Measurements from ENCODE around the gene ERI3.

ERI3 gene

GRCh38 chr1:44251486-44251885 lies 103.6 kb downstream of the ERI3 start:
- ATAC-seq (ENCODE audit: low read depth) (no peak), DNase-seq (ENCODE audit: low spot score) (no peak)
- Histone ChIP-seq H3K4me3 (ENCODE audit: severe bottlenecking) (no peak overlapping the region), H3K27me3 (ENCODE audit: insufficient read depth, poor library complexity, severe bottlenecking) (no peaks in the 10 kb centered on the region), H3K9me3 (ENCODE audit: severe bottlenecking) (no peaks in the 10 kb centered on the region), H3K4me1 (ENCODE audit: insufficient read depth, poor library complexity, severe bottlenecking) (no peaks in the 10 kb centered on the region), H3K36me3 (ENCODE audit: low read depth) (no peaks in the 10 kb centered on the region), H3K27ac (ENCODE audit: poor library complexity, severe bottlenecking) (no peak overlapping the region)
- TF ChIP-seq, protein P1, sequence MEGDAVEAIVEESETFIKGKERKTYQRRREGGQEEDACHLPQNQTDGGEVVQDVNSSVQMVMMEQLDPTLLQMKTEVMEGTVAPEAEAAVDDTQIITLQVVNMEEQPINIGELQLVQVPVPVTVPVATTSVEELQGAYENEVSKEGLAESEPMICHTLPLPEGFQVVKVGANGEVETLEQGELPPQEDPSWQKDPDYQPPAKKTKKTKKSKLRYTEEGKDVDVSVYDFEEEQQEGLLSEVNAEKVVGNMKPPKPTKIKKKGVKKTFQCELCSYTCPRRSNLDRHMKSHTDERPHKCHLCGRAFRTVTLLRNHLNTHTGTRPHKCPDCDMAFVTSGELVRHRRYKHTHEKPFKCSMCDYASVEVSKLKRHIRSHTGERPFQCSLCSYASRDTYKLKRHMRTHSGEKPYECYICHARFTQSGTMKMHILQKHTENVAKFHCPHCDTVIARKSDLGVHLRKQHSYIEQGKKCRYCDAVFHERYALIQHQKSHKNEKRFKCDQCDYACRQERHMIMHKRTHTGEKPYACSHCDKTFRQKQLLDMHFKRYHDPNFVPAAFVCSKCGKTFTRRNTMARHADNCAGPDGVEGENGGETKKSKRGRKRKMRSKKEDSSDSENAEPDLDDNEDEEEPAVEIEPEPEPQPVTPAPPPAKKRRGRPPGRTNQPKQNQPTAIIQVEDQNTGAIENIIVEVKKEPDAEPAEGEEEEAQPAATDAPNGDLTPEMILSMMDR (IDR thresholded peaks at IDR 0.05; ENCODE audit: poor library complexity, severe bottlenecking) = no peak

GRCh38 chr1:44250068-44250781 lies 104.8 kb downstream of the ERI3 start:
- Histone ChIP-seq H3K4me1 (ENCODE audit: insufficient read depth, poor library complexity, severe bottlenecking) (no peaks in the 10 kb centered on the region), H3K9me3 (ENCODE audit: severe bottlenecking) (no peaks in the 10 kb centered on the region), H3K4me3 (ENCODE audit: severe bottlenecking) (no peak overlapping the region), H3K27me3 (ENCODE audit: insufficient read depth, poor library complexity, severe bottlenecking) (no peaks in the 10 kb centered on the region), H3K36me3 (ENCODE audit: low read depth) (no peaks in the 10 kb centered on the region), H3K27ac (ENCODE audit: poor library complexity, severe bottlenecking) (no peak overlapping the region)
- no peak for DNase-seq (ENCODE audit: low spot score)
- TF ChIP-seq, protein P1 (IDR thresholded peaks at IDR 0.05; ENCODE audit: poor library complexity, severe bottlenecking) = no peak
- no peak for ATAC-seq (ENCODE audit: low read depth)

DNA sequence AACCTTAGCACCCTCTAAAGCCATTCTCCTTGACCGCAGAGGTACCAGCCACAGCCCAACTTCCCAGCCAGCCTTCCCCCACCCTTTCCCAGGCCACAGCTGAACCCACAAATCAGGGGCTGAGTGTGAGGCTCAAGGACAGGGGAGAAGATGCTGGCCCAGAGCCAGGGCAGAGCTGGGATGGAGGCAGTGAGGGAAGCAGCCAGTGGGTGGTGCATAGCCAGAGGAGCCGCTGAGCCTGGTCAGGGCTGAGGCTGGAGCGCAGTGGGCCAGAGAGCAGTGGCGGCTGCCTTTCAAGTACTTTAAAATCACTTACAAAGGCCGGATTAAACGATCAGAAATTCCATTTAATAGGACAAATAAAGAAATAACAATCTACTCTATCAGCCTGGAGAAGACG lies 105.5 kb downstream of the ERI3 start:
- Histone ChIP-seq H3K36me3 (ENCODE audit: low read depth) (no peaks in the 10 kb centered on the region), H3K4me1 (ENCODE audit: insufficient read depth, poor library complexity, severe bottlenecking) (no peaks in the 10 kb centered on the region), H3K27ac (ENCODE audit: poor library complexity, severe bottlenecking) (no peak overlapping the region), H3K4me3 (ENCODE audit: severe bottlenecking) (no peak overlapping the region), H3K9me3 (ENCODE audit: severe bottlenecking) (no peaks in the 10 kb centered on the region), H3K27me3 (ENCODE audit: insufficient read depth, poor library complexity, severe bottlenecking) (no peaks in the 10 kb centered on the region)
- TF ChIP-seq, protein P1 (IDR thresholded peaks at IDR 0.05; ENCODE audit: poor library complexity, severe bottlenecking) = no peak
- ATAC-seq (ENCODE audit: low read depth) (no peak), DNase-seq (ENCODE audit: low spot score) (no peak)

GRCh38 chr1:44246806-44247205 lies 108.3 kb downstream of the ERI3 start:
- no peaks in the 10 kb centered on the region for H3K9me3 ChIP-seq (ENCODE audit: severe bottlenecking)
- H3K36me3 ChIP-seq (ENCODE audit: low read depth) = no peaks in the 10 kb centered on the region
- DNase-seq (ENCODE audit: low spot score) (no peak), ATAC-seq (ENCODE audit: low read depth) (no peak)
- H3K27me3 ChIP-seq (ENCODE audit: insufficient read depth, poor library complexity, severe bottlenecking) = no peaks in the 10 kb centered on the region
- no peaks in the 10 kb centered on the region for H3K4me1 ChIP-seq (ENCODE audit: insufficient read depth, poor library complexity, severe bottlenecking)
- TF ChIP-seq, protein P1 (IDR thresholded peaks at IDR 0.05; ENCODE audit: poor library complexity, severe bottlenecking) = no peak
- no peak overlapping the region for H3K4me3 ChIP-seq (ENCODE audit: severe bottlenecking)
- H3K27ac ChIP-seq (ENCODE audit: poor library complexity, severe bottlenecking) = no peak overlapping the region

DNA sequence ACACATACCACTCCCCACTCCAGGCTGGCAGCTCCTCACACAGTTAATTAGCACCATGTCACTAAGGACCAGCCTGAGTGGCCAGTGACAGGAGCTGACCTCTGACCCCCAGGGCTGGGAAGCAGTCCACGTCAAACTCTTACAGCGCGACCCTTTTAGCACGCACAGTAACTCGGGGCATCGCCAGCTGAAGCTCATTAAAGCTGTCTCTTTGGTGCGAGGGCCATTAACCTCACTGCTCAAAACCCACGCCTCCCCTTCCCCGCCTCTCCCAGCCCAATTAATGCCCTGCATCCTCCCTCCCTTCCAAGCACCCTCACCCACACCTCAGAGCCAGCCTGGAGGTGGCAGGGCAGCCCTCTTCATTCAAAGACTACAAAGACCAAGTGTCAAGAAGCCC lies 110.1 kb downstream of the ERI3 start:
- Histone ChIP-seq H3K27ac (ENCODE audit: poor library complexity, severe bottlenecking) (no peak overlapping the region), H3K9me3 (ENCODE audit: severe bottlenecking) (no peaks in the 10 kb centered on the region), H3K27me3 (ENCODE audit: insufficient read depth, poor library complexity, severe bottlenecking) (no peaks in the 10 kb centered on the region), H3K36me3 (ENCODE audit: low read depth) (no peaks in the 10 kb centered on the region), H3K4me1 (ENCODE audit: insufficient read depth, poor library complexity, severe bottlenecking) (no peaks in the 10 kb centered on the region), H3K4me3 (ENCODE audit: severe bottlenecking) (no peak overlapping the region)
- DNase-seq (ENCODE audit: low spot score) (no peak), ATAC-seq (ENCODE audit: low read depth) (no peak)
- TF ChIP-seq, protein P1 (IDR thresholded peaks at IDR 0.05; ENCODE audit: poor library complexity, severe bottlenecking) = no peak

Measured in RWPE2 (cell line).